Tibial artery (tissue), 4 donors: Measurements from ENCODE around the gene ITGAV.

Experiments
- DNase-seq, 2 donors: peaks; one replicate each; pipeline ENCODE4 v3.0.0-alpha.2; 2019
- H3K27ac ChIP-seq, 2 donors: fragments of 200-600 bp; sonication (generic) in 1 of 2; 1 replicate in 1 of 2; 2 replicates in 1 of 2; pipeline ENCODE4 v1.5.1; 2018 to 2019; ENCODE audit warnings: mild to moderate bottlenecking in 1 of 2
- H3K27me3 ChIP-seq, 2 donors: fragments of 200-600 bp; sonication (generic) in 1 of 2; one replicate each; pipeline versions ENCODE4 v1.5.1 to v1.6.0; 2016 to 2019
- H3K36me3 ChIP-seq, 3 donors: fragments of 200-600 bp; sonication (generic) in 2 of 3; one replicate each; pipeline ENCODE4 v1.5.1; 2016 to 2019; ENCODE audit warnings: mild to moderate bottlenecking in 2 of 3
- H3K4me1 ChIP-seq, 4 donors: fragments of 200-600 bp; sonication (generic) in 2 of 4; 1 replicate in 3 of 4; 2 replicates in 1 of 4; pipeline ENCODE4 v1.5.1; 2016 to 2019
- H3K4me3 ChIP-seq, 2 donors: fragments of 200-600 bp; sonication (generic) in 1 of 2; 1 replicate in 1 of 2; 2 replicates in 1 of 2; pipeline ENCODE4 v1.5.1; 2018 to 2019; ENCODE audit warnings: mild to moderate bottlenecking in 2 of 2
- H3K9me3 ChIP-seq, 3 donors: fragments of 200-600 bp; sonication (generic) in 1 of 3; one replicate each; pipeline ENCODE4 v1.5.1; 2016 to 2019
- intact Hi-C: fragments of 100-400 bp; cut with DNase I; formaldehyde crosslinking; loops from one replicate; pipeline ENCODE4 v1.15.0; 2023; ENCODE audit warnings: low total_unique reads
- TF ChIP-seq, protein P1 (sequence below), 2 experiments: fragments of 200-600 bp in 1 of 2; fragments of 450-650 bp in 1 of 2; IDR thresholded peaks; one replicate each; pipeline ENCODE4 v1.5.1; 2017 to 2019; ENCODE audit warnings: antibody characterized with exemption in 2 of 2, mild to moderate bottlenecking in 1 of 2, moderate library complexity in 1 of 2

Gene ITGAV

DNA sequence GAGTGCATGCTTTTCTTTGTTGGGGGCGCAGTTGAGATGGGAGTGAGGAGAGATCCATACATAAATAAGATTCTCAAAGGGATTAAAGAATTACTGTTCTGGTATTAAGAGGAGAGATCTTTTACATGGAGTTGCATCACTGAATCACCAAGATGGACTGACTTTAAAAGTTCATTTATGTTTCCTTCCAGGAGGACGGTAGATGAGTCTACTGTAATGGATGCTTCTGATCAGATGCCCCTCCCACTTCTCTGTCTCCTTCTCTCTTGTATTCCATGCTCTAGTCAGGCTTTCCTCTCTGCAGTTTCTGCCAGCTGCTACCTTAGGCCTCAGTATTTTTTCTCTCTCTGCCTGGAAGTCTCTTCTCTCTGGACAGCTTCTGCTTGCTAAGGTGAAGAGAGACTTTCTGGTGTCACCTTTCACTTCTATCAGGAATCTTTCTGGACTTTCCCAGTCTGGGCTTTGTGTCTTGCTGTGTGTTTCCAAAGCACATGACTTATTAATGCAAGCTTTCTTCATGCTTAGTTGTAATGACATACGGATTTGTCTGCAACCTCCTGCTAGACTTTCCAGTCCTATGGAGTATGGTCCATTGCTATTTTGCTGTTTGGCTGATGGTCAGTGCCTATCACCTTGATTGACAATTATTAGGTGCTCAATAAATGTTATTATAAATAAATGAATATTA is 127.6 kb downstream of the ITGAV start:
- TF ChIP-seq, protein P1, sequence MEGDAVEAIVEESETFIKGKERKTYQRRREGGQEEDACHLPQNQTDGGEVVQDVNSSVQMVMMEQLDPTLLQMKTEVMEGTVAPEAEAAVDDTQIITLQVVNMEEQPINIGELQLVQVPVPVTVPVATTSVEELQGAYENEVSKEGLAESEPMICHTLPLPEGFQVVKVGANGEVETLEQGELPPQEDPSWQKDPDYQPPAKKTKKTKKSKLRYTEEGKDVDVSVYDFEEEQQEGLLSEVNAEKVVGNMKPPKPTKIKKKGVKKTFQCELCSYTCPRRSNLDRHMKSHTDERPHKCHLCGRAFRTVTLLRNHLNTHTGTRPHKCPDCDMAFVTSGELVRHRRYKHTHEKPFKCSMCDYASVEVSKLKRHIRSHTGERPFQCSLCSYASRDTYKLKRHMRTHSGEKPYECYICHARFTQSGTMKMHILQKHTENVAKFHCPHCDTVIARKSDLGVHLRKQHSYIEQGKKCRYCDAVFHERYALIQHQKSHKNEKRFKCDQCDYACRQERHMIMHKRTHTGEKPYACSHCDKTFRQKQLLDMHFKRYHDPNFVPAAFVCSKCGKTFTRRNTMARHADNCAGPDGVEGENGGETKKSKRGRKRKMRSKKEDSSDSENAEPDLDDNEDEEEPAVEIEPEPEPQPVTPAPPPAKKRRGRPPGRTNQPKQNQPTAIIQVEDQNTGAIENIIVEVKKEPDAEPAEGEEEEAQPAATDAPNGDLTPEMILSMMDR (IDR thresholded peaks at IDR 0.05) = no peak
- Histone ChIP-seq H3K4me1 (peaks cover 0 to 8% (median 0%) of the 10 kb centered on the region in 4 donors), H3K27ac (no peak overlapping the region), H3K9me3 (no peaks in the 10 kb centered on the region), H3K27me3 (no peaks in the 10 kb centered on the region), H3K36me3 (no peaks in the 10 kb centered on the region), H3K4me3 (no peak overlapping the region)
- DNase-seq = no peak
- intact Hi-C loops = no loop called here

DNA sequence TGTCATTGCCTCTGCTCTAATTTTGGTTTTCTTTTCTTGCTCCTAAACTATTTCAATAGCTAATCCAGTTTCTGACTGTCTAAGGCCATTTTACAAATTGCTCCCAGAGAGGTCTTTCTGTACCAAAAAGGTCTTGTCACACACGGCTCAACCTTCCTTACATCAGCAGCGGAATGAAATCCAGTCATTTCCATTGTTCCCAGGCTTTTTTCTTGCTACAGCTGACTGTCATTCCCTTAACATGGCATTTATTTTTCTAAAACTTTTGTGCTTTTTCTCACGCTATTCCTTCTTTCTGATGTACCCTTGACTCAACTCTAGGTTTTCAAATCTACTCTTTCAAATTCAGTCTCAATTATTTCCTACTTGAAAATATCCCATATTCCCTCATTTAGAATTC is 128.3 kb downstream of the ITGAV start:
- intact Hi-C loops = no loop called here
- no peak overlapping the region for H3K27ac ChIP-seq
- H3K9me3 ChIP-seq = no peaks in the 10 kb centered on the region
- TF ChIP-seq, protein P1 (IDR thresholded peaks at IDR 0.05) = no peak
- DNase-seq = no peak
- H3K4me1 ChIP-seq = peaks cover 0 to 8% (median 0%) of the 10 kb centered on the region in 4 donors
- H3K27me3 ChIP-seq = no peaks in the 10 kb centered on the region
- H3K36me3 ChIP-seq = no peaks in the 10 kb centered on the region
- H3K4me3 ChIP-seq = no peak overlapping the region

DNA sequence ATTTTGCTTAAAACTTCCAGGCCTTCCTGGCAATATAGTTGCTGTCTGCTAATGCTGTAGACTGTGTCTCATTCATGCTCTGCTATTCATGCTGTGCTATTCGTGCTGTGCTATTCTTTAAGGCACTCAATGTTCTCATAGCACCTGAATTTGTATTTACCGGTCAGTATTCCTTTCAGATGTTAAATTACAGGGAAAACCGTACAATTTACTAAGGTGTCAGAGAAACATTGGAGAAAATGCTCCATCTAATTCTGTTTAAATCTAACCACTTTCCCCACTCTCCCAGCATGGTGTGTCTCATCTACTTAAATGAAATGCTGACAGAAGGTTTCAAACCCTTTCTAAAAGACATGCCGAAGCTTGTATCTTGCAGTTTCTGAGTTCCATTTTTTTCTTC is 129.0 kb downstream of the ITGAV start:
- no peak for DNase-seq
- Histone ChIP-seq H3K27me3 (no peaks in the 10 kb centered on the region), H3K36me3 (no peaks in the 10 kb centered on the region), H3K4me3 (no peak overlapping the region), H3K4me1 (peaks cover 0 to 2% (median 0%) of the 10 kb centered on the region in 4 donors), H3K9me3 (no peaks in the 10 kb centered on the region), H3K27ac (no peak overlapping the region)
- TF ChIP-seq, protein P1 (IDR thresholded peaks at IDR 0.05) = no peak
- intact Hi-C loops = no loop called here

DNA sequence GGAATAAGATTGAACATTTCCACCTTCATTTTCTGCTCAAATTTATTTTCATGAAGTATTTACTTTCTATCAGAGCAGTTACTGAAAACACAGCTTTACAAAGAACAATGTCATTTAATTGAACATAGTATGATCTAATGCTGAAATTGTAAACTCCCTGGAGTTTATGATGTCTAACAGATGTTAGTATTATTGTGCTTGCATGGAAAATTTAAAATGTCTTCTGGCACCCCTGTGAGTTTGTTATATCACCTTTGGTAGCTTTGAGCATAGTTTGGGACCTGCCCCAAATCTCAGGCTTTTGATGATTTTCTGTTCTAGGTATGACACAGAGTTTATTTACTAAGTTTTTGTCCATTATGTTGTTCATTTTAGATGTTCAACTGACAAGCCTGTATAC is 132.1 kb downstream of the ITGAV start:
- H3K4me1 ChIP-seq = no peaks in the 10 kb centered on the region
- H3K27me3 ChIP-seq = no peaks in the 10 kb centered on the region
- TF ChIP-seq, protein P1 (IDR thresholded peaks at IDR 0.05) = no peak
- intact Hi-C loops = no loop called here
- H3K27ac ChIP-seq = no peak overlapping the region
- DNase-seq = no peak
- H3K4me3 ChIP-seq = no peak overlapping the region
- H3K9me3 ChIP-seq = no peaks in the 10 kb centered on the region
- no peaks in the 10 kb centered on the region for H3K36me3 ChIP-seq

DNA sequence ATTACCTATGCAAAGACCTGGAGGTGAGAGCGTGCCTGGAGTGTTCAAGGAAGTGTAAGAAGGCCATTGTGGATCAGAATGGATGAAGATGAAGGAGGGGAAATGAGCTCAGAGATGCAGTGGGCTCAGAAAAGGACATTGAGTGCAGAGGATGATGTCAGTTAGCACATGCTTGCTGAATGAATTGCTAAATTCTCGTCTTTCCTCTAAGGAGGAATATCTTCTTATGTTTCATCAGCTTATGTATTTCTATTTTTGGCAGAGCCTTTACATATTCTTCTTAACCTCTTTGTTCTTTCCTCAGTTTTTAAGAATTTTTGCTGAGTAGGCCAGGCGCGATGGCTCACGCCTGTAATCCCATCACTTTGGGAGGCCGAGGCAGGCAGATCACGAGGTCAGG is 134.9 kb downstream of the ITGAV start:
- no peak for DNase-seq
- no peak overlapping the region for H3K4me3 ChIP-seq
- no peaks in the 10 kb centered on the region for H3K27me3 ChIP-seq
- H3K36me3 ChIP-seq = no peaks in the 10 kb centered on the region
- H3K9me3 ChIP-seq = no peaks in the 10 kb centered on the region
- TF ChIP-seq, protein P1 (IDR thresholded peaks at IDR 0.05) = no peak
- intact Hi-C loops = no loop called here
- H3K4me1 ChIP-seq = no peaks in the 10 kb centered on the region
- H3K27ac ChIP-seq = no peak overlapping the region

DNA sequence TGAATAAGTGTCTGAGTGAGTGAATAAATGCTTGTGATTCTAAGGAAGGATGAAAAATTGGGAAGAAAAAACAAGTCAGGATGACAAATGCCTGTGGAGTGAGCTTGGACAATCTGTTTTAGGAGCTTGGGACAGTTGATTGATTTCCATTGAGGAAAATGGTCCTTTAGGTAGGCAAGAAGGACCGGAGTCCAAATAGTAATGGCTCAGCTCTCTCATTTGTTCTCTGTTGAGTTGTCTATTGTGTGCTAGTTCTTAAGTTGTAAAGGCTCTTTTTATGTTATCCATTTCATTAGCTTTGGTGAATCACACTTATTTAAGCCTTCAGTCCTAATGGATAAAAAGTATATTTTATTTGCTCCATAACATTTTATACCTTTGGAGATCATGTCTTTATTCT is 135.9 kb downstream of the ITGAV start:
- Histone ChIP-seq H3K9me3 (no peaks in the 10 kb centered on the region), H3K4me1 (no peaks in the 10 kb centered on the region), H3K4me3 (no peak overlapping the region), H3K36me3 (no peaks in the 10 kb centered on the region), H3K27me3 (no peaks in the 10 kb centered on the region), H3K27ac (no peak overlapping the region)
- TF ChIP-seq, protein P1 (IDR thresholded peaks at IDR 0.05) = no peak
- no peak for DNase-seq
- intact Hi-C loops = no loop called here
